ENCODE data around the gene PDE11A.

Gene PDE11A

GRCh38 chr2:177758591-177759371, 313.8 kb downstream of the PDE11A start:
- no peak for DNase-seq (ENCODE audit: low spot score)

- no peak for DNase-seq (ENCODE audit: low spot score)
Measured at GRCh38 chr2:177756336-177756735, 316.2 kb downstream of the PDE11A start.

- no peak for DNase-seq (ENCODE audit: low spot score)
Measured at GRCh38 chr2:177754492-177754873, 318.1 kb downstream of the PDE11A start.

- DNase-seq (ENCODE audit: low spot score): no peak
Measured at GRCh38 chr2:177753682-177754491, 318.7 kb downstream of the PDE11A start.

- DNase-seq (ENCODE audit: low spot score): no peak
Measured at GRCh38 chr2:177748360-177748759, 324.2 kb downstream of the PDE11A start.

GRCh38 chr2:177747384-177747783, 325.2 kb downstream of the PDE11A start:
- no peak for DNase-seq (ENCODE audit: low spot score)

GRCh38 chr2:177746358-177746757, 326.2 kb downstream of the PDE11A start:
- DNase-seq (ENCODE audit: low spot score): no peak

GRCh38 chr2:177745531-177745930, 327.0 kb downstream of the PDE11A start:
- no peak for DNase-seq (ENCODE audit: low spot score)

GRCh38 chr2:177742851-177743250, 329.7 kb downstream of the PDE11A start:
- DNase-seq (ENCODE audit: low spot score): no peak

- no peak for DNase-seq (ENCODE audit: low spot score)
Measured at GRCh38 chr2:177741866-177742265, 330.7 kb downstream of the PDE11A start.

- DNase-seq (ENCODE audit: low spot score): no peak
Measured at GRCh38 chr2:177740700-177741099, 331.9 kb downstream of the PDE11A start.

GRCh38 chr2:177738461-177739235, 333.9 kb downstream of the PDE11A start:
- DNase-seq (ENCODE audit: low spot score): no peak

GRCh38 chr2:177735318-177735803, 337.2 kb downstream of the PDE11A start:
- no peak for DNase-seq (ENCODE audit: low spot score)

- DNase-seq (ENCODE audit: low spot score): no peak
Measured at GRCh38 chr2:177733322-177733855, 339.2 kb downstream of the PDE11A start.

GRCh38 chr2:177731384-177731783, 341.2 kb downstream of the PDE11A start:
- DNase-seq (ENCODE audit: low spot score): no peak

- no peak for DNase-seq (ENCODE audit: low spot score)
Measured at GRCh38 chr2:177730792-177731191, 341.8 kb downstream of the PDE11A start.

- DNase-seq (ENCODE audit: low spot score): no peak
Measured at GRCh38 chr2:177730363-177730762, 342.2 kb downstream of the PDE11A start.

GRCh38 chr2:177728920-177729319, 343.7 kb downstream of the PDE11A start:
- DNase-seq (ENCODE audit: low spot score): no peak

- no peak for DNase-seq (ENCODE audit: low spot score)
Measured at GRCh38 chr2:177728399-177728765, 344.2 kb downstream of the PDE11A start.

- DNase-seq (ENCODE audit: low spot score): no peak
Measured at GRCh38 chr2:177727577-177728398, 344.8 kb downstream of the PDE11A start.

GRCh38 chr2:177726931-177727348, 345.6 kb downstream of the PDE11A start:
- DNase-seq (ENCODE audit: low spot score): no peak
